ENCODE data around the gene WIZ. TPM values are rescaled to one million over a fixed set of nuclear protein-coding genes. Genes with fewer than 3 reads are reported as not detected.

Gene WIZ
- total RNA-seq, 1 experiment from 2014 or later: 25.9 TPM

- no peak for DNase-seq (ENCODE audit: low read depth)
These were observed 19.8 kb downstream of the WIZ start for GRCh38 chr19:15429825-15430467.

GRCh38 chr19:15428956-15429824 lies 20.6 kb downstream of the WIZ start:
- DNase-seq (ENCODE audit: low read depth): no peak

- DNase-seq (ENCODE audit: low read depth): no peak
These were observed 21.7 kb downstream of the WIZ start for GRCh38 chr19:15427991-15428471.

GRCh38 chr19:15427350-15427700 lies 22.4 kb downstream of the WIZ start:
- DNase-seq (ENCODE audit: low read depth): no peak

- no peak for DNase-seq (ENCODE audit: low read depth)
These were observed 23.0 kb downstream of the WIZ start for GRCh38 chr19:15426485-15427349.

GRCh38 chr19:15425321-15425950 lies 24.3 kb downstream of the WIZ start:
- DNase-seq (ENCODE audit: low read depth): no peak

GRCh38 chr19:15424692-15425272 lies 25.0 kb downstream of the WIZ start:
- no peak for DNase-seq (ENCODE audit: low read depth)

- DNase-seq (ENCODE audit: low read depth): no peak
These were observed 25.6 kb downstream of the WIZ start for GRCh38 chr19:15424121-15424520.

- no peak for DNase-seq (ENCODE audit: low read depth)
These were observed 26.6 kb downstream of the WIZ start for GRCh38 chr19:15423130-15423529.

GRCh38 chr19:15422296-15423075 lies 27.3 kb downstream of the WIZ start:
- DNase-seq (ENCODE audit: low read depth): no peak

- DNase-seq (ENCODE audit: low read depth): no peak
These were observed 28.0 kb downstream of the WIZ start for GRCh38 chr19:15421721-15422260.

- no peak for DNase-seq (ENCODE audit: low read depth)
These were observed 28.5 kb downstream of the WIZ start for GRCh38 chr19:15421136-15421695.

- DNase-seq (ENCODE audit: low read depth): peak; percentile 31
These were observed 30.2 kb downstream of the WIZ start for GRCh38 chr19:15419413-15420025.

- DNase-seq (ENCODE audit: low read depth): peak; percentile 100
These were observed 31.0 kb downstream of the WIZ start, which contains the start of gene AKAP8L for GRCh38 chr19:15418579-15419412. Gene AKAP8L, minus strand, starts transcription at chr19:15418988. Its CDS starts 65 bp downstream, at chr19:15418923.

GRCh38 chr19:15418231-15418578 lies 31.6 kb downstream of the WIZ start:
- no peak for DNase-seq (ENCODE audit: low read depth)

- DNase-seq (ENCODE audit: low read depth): no peak
These were observed 32.1 kb downstream of the WIZ start for GRCh38 chr19:15417699-15418098.

GRCh38 chr19:15412832-15413231 lies 36.9 kb downstream of the WIZ start:
- no peak for DNase-seq (ENCODE audit: low read depth)

GRCh38 chr19:15411351-15411750 lies 38.4 kb downstream of the WIZ start:
- DNase-seq (ENCODE audit: low read depth): peak; percentile 38
